ENCODE data around the gene RAPH1.
"Not testable (repeated sequence)": the region's sequence is repeated elsewhere in the genome, so short reads cannot be mapped to it uniquely, and the experiment has no call there.

The RAPH1 gene

DNA sequence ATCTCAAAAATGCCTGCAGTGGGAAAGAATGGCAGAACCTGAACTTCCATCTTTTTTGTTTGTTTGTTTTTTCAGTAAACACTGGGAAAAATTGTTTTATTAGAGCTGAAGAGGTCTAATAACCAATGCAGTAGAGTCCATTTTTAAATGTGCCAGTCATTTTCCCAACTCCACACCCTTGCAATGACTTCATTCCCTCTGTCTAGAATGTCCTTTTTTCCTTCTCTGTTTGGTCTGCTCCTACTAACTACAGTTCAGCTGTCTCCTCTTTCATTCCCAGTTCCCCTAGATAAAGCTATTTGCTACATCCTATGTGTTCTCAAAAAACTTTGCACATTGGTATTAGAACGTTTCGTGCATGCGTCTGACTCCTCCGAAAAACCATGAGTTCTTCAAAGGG is 9.3 kb upstream of the RAPH1 start:
- no peak for DNase-seq (ENCODE audit: low spot score)

DNA sequence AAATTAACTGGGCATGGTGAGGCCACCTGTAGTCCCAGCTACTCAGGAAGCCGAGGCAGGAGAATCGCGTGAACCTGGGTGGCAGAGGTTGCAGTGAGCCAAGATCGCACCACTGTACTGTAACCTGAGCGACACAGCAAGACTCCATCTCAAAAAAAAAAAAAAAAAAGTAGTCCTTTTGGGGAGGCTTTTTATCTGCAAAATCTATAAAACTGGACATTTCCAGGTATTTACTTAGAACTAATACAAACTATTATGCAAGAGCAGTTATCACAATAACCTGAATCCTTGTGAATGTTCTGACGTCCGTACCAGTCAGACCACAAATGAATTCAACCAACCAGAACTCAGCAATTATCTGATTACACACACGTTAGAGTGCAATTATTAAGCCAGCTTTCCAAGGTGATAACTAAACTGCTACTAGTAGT is 8.8 kb upstream of the RAPH1 start:
- no peak for DNase-seq (ENCODE audit: low spot score)

DNA sequence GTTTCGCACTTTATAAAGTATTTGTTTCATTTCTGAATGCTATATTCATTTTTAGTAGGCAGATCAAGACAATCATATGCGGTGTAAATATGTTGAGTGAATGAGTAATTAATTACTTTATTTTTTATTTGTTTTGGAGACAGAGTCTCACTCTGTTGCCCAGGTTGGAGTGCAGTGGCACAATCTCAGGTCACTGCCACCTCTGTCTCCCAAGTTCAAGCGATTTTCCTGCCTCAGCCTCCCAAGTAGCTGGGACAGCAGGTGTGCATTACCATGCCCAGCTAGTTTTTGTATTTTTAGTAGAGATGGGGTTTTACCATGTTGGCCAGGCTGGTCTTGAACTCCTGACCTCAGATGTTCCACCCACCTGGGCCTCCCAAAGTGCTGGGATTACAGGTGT is 5.5 kb upstream of the RAPH1 start:
- not testable (repeated sequence) for DNase-seq (ENCODE audit: low spot score)

DNA sequence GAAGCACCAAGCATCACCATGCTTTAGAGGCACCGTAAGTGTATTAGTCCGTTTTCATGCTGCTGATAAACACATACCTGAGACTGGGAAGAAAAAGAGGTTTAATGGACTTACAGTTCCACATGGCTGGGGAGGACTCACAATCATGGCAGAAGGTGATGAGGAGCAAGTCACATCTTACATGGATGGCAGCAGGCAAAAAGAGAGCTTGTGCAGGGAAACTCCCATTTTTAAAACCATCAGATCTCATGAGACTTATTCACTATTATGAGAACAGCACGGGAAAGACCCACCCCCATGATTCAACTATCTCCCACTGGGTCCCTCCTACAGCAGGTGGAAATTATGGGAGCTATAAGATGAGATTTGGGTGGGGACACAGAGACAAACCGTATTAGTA is 3.1 kb upstream of the RAPH1 start:
- not testable (repeated sequence) for DNase-seq (ENCODE audit: low spot score)

DNA sequence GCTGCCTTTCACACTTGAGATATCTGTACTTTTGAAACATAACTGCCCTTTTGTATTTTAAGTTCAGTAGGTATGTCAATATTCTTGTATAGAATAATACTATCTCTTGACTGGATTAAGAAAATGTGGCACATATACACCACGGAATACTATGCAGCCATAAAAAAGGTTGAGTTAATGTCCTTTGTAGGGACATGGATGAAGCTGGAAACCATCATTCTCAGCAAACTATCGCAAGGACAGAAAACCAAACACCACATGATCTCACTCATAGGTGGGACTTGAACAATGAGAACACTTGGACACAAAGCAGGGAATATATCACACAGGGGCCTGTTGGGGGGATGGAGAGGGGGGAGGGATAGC is 1.5 kb upstream of the RAPH1 start:
- not testable (repeated sequence) for DNase-seq (ENCODE audit: low spot score)

DNA sequence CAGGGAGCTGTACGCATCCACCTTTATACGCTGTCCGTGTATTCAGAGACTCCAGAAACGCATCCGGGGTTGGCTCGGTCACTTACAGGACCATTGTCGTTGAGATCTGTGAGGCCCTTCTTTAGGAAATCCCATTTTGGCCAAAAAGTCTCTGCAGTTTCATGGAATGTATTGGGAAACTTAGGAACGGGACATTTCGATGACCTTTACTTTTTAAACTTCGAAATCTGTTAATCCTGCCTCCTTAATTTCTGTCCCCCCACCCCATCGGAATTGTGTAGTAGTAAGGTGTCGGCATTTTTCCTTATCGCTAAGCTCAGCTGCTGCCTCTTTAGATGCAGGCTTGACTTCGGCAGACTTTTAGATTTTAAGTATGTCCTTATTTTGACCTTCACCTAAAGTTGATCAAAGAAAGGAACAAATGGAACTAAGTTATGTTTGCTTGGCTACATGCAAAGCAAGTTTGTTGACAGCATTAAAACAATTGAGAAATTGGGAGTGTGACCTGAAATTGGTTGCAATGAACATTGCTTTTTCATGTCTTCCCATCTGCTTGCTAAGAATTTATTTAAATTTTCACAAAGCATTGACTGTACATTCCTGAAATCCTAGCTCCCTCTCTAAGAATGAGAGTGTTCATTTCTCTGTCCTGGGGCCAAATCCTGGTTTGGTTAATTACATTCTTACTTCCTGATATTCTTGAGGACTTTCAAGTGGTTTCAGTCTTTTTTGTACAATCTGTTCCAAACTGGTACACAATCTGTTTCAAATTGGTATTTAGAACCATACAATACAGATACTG is 884 bp upstream of the RAPH1 start:
- DNase-seq (ENCODE audit: low spot score): peak; percentile 43

DNA sequence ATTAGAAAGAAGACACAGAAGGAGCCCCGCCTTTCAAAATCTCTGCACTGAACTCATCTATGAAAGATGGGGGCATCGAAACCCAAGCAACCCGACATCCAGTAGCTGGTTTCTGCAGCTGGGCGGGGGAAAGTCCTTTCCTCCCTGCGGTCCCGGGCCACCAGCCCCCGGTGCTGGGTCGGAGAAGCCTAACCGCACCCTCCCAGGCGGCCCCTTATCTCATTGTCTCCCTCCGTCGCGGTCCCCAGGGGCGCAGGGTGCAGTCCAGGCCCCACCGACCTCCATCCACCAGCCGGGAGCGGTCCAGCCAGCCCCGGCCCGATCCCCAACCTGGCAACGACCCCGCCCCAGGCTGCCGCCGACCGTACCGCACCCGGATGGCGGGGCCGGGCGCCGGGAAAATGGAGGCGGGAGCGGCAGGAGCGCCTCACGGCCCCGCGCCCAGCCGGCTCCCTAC is 452 bp downstream of the RAPH1 start:
- peak; percentile 14 for DNase-seq (ENCODE audit: low spot score)

DNA sequence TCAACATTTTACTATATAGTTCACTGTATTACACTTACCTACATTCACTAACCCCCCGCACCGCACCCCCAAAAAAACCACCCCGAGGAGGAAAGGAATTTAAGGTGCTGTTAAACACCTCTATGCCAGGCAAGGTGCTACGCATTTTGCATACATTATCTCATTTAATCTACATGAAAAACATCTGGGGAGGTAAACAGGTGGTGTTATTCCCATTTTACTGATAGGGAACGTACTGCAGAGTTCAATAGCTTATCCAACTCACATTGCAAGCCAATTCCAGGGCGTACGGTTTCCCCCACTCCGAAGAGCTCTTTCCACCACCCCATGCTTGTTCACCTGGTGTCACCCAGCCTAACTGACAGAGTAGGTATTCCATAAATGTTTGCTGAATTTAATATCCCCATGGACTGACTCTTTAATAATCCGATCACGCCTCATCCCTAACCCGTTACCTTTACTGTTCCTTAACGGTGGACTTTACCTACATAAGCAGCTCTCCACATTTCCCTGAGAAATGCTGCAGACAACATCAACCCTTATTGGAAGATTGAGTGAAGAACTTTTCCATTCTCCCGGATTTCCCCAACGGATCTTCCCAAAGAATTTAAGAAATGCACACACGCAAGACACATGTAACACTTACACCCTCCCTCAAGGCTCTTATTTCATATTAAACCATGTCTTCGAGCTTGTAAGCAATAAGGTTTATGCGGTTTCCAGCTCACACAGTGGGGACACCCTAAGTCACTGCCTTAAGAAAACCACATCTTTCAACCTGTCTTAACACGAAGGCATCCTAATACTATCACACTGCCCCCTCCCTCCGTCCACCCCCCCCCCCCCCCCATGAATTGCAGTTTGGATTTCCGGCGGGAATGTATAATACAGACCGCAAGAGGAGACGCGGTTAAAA is 1.2 kb downstream of the RAPH1 start:
- peak; percentile 35 for DNase-seq (ENCODE audit: low spot score)

DNA sequence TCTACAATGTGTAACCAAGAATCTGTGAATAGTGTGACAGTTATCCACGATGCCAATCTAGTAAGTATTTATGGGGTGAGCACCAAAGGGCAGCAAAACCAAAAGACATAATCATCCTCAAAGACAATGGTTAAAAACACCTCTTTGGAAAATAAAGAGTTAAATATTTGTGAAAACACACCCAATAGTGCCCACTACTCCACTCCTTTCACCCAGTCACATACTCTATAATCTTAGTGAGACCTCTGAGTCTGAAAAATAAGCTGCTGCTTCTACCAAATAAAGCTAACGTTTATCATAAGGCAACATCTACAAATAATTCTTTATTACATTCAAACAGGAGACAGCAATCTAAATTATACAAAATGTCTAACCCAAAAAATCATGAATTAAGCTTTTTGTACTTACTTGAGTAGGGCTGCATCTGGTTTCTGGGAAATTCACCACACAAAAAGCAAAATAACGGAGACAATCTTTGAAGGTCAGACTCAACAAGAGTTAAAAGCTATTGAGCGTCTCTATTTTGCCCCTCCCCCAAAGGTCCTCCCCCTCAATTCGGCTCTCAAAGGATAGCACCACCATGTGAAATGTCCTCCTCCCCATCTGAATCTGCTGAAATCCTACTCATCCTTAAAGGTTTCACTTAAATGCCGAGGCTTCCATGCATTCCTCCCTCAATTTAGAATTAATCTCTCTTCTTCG is 2.0 kb downstream of the RAPH1 start:
- peak; percentile 43 for DNase-seq (ENCODE audit: low spot score)

DNA sequence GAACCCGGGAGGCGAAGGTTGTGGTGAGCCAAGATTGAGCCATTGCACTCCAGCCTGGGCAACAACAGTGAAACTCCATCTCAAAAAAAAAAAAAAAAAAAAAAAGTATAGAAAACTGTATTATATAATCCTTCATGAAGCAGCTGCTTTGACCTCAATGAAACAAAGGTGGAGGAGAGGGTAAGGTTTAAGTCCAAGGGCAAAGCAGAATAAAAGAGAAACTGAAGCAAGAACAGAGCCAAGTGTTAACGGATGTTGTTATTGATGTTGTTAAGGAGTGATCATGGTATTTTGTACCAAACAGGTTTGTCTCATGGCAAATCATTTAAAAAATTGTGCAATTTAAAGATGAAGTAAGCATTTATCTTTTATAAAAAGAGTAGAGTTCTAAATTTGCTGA is 7.4 kb downstream of the RAPH1 start:
- no peak for DNase-seq (ENCODE audit: low spot score)

DNA sequence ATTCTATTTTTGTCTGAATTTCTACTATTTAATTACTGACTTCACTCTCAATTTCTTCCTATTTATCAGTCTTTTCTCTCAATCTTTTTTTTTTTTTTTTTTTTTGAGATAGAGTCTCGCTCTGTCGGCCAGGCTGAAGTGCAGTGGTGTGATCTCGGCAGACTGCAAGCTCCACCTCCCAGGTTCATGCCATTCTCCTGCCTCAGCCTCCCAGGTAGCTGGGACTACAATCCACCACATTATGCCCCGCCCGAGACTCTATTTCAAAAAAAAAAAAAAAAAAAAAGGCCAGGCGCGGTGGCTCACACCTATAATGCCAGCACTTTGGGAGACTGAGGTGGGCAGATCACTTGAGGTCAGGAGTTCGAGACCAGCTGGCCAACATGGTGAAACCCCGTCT is 21.8 kb downstream of the RAPH1 start:
- not testable (repeated sequence) for DNase-seq (ENCODE audit: low spot score)

DNA sequence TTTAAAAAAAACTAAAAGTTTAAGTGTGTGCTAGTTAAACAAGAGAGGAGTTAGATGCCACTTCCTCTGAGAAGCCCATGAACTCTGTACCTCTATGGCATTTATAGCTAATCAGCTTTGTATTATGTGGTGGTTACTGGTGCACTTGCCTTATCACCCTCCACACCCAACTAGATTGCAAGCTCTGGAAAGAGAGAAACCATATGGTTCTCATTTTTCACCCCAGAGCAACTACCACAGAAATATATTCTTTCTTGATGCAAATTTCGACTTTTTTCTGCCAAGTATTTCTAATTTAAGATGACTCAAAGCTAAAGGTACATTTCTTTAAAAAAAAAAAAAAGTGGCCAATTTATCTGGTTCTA is 24.2 kb downstream of the RAPH1 start:
- no peak for DNase-seq (ENCODE audit: low spot score)

DNA sequence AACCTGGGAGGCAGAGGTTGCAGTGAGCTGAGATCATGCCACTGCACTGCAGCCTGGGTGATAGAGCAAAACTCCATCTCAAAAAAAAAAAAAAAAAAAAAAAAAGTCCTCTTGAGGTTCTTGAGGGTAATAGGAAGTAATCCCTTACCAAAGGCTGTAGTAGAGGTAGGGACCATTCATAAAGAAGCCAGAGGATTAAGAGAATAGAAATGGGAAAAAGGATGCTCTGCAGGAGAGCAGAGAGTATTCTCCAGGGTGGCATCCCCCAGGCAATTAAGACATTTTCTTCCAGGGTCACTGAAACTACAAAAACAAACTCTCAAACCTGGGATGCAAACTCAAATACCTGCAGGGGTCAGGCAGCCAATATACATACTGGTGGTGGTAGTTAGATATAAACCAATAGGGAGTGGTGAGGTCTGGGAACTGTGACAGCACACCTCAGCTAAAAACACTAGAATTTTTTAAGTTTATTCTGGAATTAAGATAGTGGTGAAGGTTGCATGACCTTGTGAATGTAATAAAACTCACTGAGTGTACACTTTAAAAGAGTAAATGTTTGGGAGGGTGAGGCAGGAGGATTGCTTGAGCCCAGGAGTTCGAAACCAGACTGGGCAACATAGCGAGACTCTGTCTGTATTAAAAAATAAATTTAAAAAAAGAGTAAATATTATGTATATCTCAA is 24.7 kb downstream of the RAPH1 start:
- no peak for DNase-seq (ENCODE audit: low spot score)

DNA sequence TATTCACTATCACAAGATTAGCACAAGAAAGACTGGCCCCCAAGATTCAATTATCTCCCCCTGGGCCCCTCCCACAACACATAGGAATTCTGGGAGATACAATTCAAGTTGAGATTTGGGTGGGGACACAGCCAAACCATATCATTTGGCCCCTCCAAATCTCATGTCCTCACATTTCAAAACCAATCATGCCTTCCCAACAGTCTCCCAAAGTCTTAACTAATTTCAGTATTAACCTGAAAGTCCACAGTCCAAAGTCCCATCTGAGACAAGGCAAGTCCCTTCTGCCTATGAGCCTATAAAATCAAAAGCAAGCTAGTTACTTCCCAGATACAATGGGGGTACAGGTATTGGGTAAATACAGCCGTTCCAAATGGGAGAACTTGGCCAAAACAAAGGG is 31.6 kb downstream of the RAPH1 start:
- not testable (repeated sequence) for DNase-seq (ENCODE audit: low spot score)

DNA sequence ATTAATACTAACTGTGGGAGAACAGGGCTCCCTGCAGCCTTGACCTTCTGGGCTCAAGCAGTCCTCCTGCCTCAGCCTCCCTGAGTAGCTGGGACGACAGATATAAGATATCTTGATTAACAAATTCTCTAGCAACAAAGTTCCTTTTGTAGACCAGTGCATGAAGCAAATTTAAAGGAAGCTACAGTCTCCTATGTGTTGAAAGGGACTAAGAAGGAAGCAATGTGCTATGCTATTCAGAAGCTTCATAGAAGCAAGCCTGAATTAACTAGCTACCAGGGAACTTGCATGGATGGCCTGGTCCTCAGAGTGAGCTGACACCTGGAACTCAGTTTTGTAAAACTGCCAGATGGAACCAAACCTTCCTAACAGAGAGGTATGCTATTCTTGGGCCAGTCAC is 33.2 kb downstream of the RAPH1 start:
- DNase-seq (ENCODE audit: low spot score): no peak

DNA sequence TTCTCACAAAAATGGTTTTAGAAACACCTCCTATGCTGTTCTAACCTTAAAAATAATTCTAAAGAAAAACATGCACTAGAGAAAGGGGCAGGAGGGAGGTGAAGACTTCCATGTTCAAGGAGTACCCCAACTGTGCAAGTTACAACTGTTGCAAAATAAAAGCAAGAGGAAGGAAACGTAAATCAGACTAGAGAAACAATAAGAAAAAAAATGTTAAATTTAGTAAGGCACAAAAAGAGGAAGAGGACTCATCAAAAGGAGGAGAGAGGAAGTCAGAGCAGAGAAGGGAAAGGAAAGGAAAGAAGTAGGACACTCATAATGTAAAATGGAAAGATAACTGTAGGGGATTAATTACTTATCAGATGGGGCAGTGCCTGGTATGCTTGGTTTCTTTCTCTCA is 34.1 kb downstream of the RAPH1 start:
- DNase-seq (ENCODE audit: low spot score): no peak

DNA sequence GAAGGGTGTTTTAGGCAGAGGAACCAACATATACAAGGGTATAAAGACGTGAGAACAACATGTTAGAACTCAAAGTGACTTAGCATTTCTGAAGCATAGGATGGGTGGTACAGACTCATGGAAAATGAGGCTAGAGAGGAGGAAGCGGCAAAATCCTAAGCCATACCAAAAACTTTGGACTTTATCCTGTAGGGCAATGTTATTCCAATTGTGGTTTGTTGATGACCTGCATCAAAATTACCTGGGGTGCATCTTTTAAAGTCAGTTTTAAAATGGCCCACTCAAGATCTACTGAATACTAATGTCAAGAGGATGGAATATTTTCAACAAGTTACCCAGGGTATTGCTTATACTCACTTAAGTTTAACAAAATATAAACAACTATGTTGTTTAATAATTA is 34.8 kb downstream of the RAPH1 start:
- no peak for DNase-seq (ENCODE audit: low spot score)

DNA sequence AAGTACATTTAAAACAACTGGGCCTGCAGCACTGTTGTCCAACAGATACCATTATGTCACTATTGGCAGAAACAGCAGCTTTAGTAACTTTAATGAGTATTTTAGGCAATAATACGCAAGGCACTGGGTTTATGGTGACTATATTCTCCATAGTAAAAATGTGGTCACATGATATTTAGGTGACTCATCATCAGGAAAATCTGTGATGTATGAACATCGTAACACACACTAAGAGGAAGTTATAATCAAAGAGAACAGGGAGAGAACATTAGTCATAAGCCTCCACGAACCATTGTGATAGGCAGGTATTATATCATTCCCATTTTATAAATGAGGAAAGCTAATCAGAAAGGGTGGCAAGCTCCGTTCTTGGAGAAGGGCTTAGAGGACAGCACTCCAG is 36.9 kb downstream of the RAPH1 start:
- DNase-seq (ENCODE audit: low spot score): peak; percentile 32

DNA sequence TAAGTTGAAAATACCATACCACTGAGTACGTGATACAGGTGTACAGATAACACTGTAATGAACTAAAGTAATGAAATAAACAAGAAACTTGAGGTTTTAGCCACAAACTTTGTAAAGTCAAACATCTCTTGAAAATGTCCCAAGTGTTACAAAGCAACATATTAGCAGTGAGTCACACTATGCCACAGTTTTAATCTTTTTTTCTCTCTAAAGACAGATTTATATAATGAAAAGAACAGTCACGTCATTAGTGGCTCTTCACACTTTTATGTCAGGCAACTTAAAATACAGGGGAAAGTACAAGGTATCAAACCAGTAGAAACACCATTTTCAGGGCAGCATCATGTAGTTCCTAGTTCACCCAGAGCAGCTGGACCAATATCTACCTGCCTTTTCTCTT is 42.1 kb downstream of the RAPH1 start:
- DNase-seq (ENCODE audit: low spot score): peak; percentile 6

DNA sequence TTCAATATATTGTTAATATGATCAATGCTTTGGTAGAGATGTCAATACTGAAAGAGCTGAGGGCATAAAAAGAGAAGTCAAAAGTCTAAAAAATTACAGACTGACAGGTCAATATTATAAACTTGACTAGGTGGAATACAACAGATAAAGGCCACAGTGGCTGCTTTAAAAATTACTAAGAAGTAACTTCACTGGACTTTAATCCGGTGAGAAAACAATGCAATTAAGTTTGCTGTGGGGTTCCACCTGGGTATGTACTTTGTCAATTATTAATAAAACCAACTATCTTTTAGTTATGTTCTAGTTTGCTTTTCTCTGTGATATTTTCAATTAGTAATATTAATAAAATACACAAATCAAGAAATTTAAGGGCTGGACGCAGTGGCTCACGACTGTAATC is 44.7 kb downstream of the RAPH1 start:
- no peak for DNase-seq (ENCODE audit: low spot score)

DNA sequence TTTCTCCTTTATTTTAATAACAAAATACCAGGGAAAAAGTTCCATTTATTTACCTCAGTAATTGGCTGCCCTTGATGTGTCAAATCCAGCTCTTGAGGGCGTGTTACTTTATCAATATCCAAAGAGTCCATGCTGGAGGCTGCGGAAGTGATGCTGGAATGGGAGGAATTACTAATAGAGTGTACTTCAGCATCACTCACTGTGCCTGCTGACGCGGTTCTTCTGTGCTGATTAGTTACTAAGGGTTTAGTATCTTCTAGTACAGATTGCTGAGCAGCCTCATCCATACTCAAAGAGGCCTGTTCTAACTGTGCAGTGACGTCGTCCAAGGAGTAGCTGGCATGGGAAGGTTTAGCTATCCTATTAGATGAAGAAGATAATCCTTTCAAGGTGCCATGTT is 45.6 kb downstream of the RAPH1 start:
- DNase-seq (ENCODE audit: low spot score): no peak

All from AG08395 (cell line).